ENCODE data around the gene RELN.

The RELN gene

GRCh38 chr7:103875718-103876117, 113.7 kb downstream of the RELN start:
- DNase-seq (ENCODE audit: low spot score) = no peak

GRCh38 chr7:103871473-103871872, 118.0 kb downstream of the RELN start:
- TF ChIP-seq, protein P1, sequence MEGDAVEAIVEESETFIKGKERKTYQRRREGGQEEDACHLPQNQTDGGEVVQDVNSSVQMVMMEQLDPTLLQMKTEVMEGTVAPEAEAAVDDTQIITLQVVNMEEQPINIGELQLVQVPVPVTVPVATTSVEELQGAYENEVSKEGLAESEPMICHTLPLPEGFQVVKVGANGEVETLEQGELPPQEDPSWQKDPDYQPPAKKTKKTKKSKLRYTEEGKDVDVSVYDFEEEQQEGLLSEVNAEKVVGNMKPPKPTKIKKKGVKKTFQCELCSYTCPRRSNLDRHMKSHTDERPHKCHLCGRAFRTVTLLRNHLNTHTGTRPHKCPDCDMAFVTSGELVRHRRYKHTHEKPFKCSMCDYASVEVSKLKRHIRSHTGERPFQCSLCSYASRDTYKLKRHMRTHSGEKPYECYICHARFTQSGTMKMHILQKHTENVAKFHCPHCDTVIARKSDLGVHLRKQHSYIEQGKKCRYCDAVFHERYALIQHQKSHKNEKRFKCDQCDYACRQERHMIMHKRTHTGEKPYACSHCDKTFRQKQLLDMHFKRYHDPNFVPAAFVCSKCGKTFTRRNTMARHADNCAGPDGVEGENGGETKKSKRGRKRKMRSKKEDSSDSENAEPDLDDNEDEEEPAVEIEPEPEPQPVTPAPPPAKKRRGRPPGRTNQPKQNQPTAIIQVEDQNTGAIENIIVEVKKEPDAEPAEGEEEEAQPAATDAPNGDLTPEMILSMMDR (IDR thresholded peaks at IDR 0.05; ENCODE audit: extremely low read depth, missing control alignments) = no peak
- DNase-seq (ENCODE audit: low spot score) = no peak

More at GRCh38 chr7:103875718-103876117, 113.7 kb downstream of the RELN start:
- TF ChIP-seq, protein P1 (IDR thresholded peaks at IDR 0.05; ENCODE audit: extremely low read depth, missing control alignments) = no peak

GRCh38 chr7:103870664-103871063, 118.8 kb downstream of the RELN start:
- DNase-seq (ENCODE audit: low spot score) = no peak
- TF ChIP-seq, protein P1 (IDR thresholded peaks at IDR 0.05; ENCODE audit: extremely low read depth, missing control alignments) = no peak

DNA sequence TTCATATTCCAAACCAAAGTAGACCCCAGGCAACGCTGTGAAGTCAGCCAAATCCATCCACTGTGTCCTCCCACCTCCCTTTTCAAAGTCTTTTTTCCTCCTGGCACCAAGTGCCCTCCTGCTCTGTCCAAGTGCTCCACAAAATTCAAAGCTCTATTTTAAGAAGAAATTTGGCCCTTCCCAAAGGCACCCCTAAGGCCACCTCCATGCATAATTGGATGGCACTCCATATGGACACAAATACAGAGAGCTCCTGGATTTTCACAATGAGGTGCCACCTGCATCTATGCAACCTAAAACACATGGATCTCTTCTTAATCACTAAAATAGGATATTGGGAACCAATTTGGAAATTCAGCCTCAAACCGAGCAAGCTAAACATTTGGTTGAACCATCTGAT, 121.6 kb downstream of the RELN start:
- no peak for DNase-seq (ENCODE audit: low spot score)
- TF ChIP-seq, protein P1 (IDR thresholded peaks at IDR 0.05; ENCODE audit: extremely low read depth, missing control alignments) = no peak

GRCh38 chr7:103866919-103867318, 122.5 kb downstream of the RELN start:
- TF ChIP-seq, protein P1 (IDR thresholded peaks at IDR 0.05; ENCODE audit: extremely low read depth, missing control alignments) = no peak
- DNase-seq (ENCODE audit: low spot score) = no peak

GRCh38 chr7:103865442-103865841, 124.0 kb downstream of the RELN start:
- DNase-seq (ENCODE audit: low spot score) = no peak
- TF ChIP-seq, protein P1 (IDR thresholded peaks at IDR 0.05; ENCODE audit: extremely low read depth, missing control alignments) = no peak

GRCh38 chr7:103862302-103863035, 127.0 kb downstream of the RELN start:
- TF ChIP-seq, protein P1 (IDR thresholded peaks at IDR 0.05; ENCODE audit: extremely low read depth, missing control alignments) = no peak

More at GRCh38 chr7:103862302-103863035, 127.0 kb downstream of the RELN start:
- DNase-seq (ENCODE audit: low spot score) = no peak

All from GM20000 (cell line).